Measurements from ENCODE around the gene CUX1.

The CUX1 gene

GRCh38 chr7:102201576-102201975, 384.1 kb downstream of the CUX1 start:
- no peak for ATAC-seq
- TF ChIP-seq CREB5 (CRISPR knock-in tag; IDR thresholded peaks at IDR 0.05; ENCODE audit: low read depth), result no peak

GRCh38 chr7:102202556-102202955, 385.1 kb downstream of the CUX1 start:
- TF ChIP-seq ZFP3 (CRISPR knock-in tag; IDR thresholded peaks at IDR 0.05) (no peak), TOX (CRISPR knock-in tag; IDR thresholded peaks at IDR 0.05; ENCODE audit: borderline replicate concordance) (no peak), SNAI2 (CRISPR knock-in tag; IDR thresholded peaks at IDR 0.05) (no peak), POU6F1 (CRISPR knock-in tag; IDR thresholded peaks at IDR 0.05; ENCODE audit: borderline replicate concordance, low read depth) (no peak), ISL1 (CRISPR knock-in tag; IDR thresholded peaks at IDR 0.05) (no peak), BACH2 (CRISPR knock-in tag; IDR thresholded peaks at IDR 0.05; ENCODE audit: borderline replicate concordance) (no peak), ESRRG (CRISPR knock-in tag; IDR thresholded peaks at IDR 0.05) (no peak), OSR1 (CRISPR knock-in tag; IDR thresholded peaks at IDR 0.05) (no peak), ARNTL (CRISPR knock-in tag; IDR thresholded peaks at IDR 0.05; ENCODE audit: borderline replicate concordance, low read depth) (no peak), ZFP30 (CRISPR knock-in tag; IDR thresholded peaks at IDR 0.05) (no peak), CSDC2 (CRISPR knock-in tag; IDR thresholded peaks at IDR 0.05) (no peak), PATZ1 (CRISPR knock-in tag; IDR thresholded peaks at IDR 0.05; ENCODE audit: borderline replicate concordance) (no peak), CREB5 (CRISPR knock-in tag; IDR thresholded peaks at IDR 0.05; ENCODE audit: low read depth) (no peak), ZNF70 (CRISPR knock-in tag; IDR thresholded peaks at IDR 0.05) (no peak)
- TF ChIP-seq, protein P1, sequence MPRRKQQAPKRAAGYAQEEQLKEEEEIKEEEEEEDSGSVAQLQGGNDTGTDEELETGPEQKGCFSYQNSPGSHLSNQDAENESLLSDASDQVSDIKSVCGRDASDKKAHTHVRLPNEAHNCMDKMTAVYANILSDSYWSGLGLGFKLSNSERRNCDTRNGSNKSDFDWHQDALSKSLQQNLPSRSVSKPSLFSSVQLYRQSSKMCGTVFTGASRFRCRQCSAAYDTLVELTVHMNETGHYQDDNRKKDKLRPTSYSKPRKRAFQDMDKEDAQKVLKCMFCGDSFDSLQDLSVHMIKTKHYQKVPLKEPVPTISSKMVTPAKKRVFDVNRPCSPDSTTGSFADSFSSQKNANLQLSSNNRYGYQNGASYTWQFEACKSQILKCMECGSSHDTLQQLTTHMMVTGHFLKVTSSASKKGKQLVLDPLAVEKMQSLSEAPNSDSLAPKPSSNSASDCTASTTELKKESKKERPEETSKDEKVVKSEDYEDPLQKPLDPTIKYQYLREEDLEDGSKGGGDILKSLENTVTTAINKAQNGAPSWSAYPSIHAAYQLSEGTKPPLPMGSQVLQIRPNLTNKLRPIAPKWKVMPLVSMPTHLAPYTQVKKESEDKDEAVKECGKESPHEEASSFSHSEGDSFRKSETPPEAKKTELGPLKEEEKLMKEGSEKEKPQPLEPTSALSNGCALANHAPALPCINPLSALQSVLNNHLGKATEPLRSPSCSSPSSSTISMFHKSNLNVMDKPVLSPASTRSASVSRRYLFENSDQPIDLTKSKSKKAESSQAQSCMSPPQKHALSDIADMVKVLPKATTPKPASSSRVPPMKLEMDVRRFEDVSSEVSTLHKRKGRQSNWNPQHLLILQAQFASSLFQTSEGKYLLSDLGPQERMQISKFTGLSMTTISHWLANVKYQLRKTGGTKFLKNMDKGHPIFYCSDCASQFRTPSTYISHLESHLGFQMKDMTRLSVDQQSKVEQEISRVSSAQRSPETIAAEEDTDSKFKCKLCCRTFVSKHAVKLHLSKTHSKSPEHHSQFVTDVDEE (CRISPR knock-in tag; IDR thresholded peaks at IDR 0.05), result no peak
- no peak for ATAC-seq

GRCh38 chr7:102203218-102203617, 385.8 kb downstream of the CUX1 start:
- no peak for ATAC-seq
- TF ChIP-seq BACH2 (CRISPR knock-in tag; IDR thresholded peaks at IDR 0.05; ENCODE audit: borderline replicate concordance) (no peak), ARNTL (CRISPR knock-in tag; IDR thresholded peaks at IDR 0.05; ENCODE audit: borderline replicate concordance, low read depth) (no peak), ZNF8 (CRISPR knock-in tag; IDR thresholded peaks at IDR 0.05) (no peak), ESRRG (CRISPR knock-in tag; IDR thresholded peaks at IDR 0.05) (no peak), SNAI2 (CRISPR knock-in tag; IDR thresholded peaks at IDR 0.05) (no peak), PATZ1 (CRISPR knock-in tag; IDR thresholded peaks at IDR 0.05; ENCODE audit: borderline replicate concordance) (no peak), CREB5 (CRISPR knock-in tag; IDR thresholded peaks at IDR 0.05; ENCODE audit: low read depth) (no peak), OSR1 (CRISPR knock-in tag; IDR thresholded peaks at IDR 0.05) (no peak), TOX (CRISPR knock-in tag; IDR thresholded peaks at IDR 0.05; ENCODE audit: borderline replicate concordance) (no peak), ZC3H10 (CRISPR knock-in tag; IDR thresholded peaks at IDR 0.05) (no peak), ZFP30 (CRISPR knock-in tag; IDR thresholded peaks at IDR 0.05) (no peak), PPARA (CRISPR knock-in tag; IDR thresholded peaks at IDR 0.05; ENCODE audit: borderline replicate concordance) (no peak), ZNF70 (CRISPR knock-in tag; IDR thresholded peaks at IDR 0.05) (no peak)
- TF ChIP-seq, protein P1 (CRISPR knock-in tag; IDR thresholded peaks at IDR 0.05), result no peak
- TF ChIP-seq, protein P2, sequence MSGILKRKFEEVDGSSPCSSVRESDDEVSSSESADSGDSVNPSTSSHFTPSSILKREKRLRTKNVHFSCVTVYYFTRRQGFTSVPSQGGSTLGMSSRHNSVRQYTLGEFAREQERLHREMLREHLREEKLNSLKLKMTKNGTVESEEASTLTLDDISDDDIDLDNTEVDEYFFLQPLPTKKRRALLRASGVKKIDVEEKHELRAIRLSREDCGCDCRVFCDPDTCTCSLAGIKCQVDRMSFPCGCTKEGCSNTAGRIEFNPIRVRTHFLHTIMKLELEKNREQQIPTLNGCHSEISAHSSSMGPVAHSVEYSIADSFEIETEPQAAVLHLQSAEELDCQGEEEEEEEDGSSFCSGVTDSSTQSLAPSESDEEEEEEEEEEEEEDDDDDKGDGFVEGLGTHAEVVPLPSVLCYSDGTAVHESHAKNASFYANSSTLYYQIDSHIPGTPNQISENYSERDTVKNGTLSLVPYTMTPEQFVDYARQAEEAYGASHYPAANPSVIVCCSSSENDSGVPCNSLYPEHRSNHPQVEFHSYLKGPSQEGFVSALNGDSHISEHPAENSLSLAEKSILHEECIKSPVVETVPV (CRISPR knock-in tag; IDR thresholded peaks at IDR 0.05), result no peak

All from SK-N-SH treated with all-trans-retinoic acid at 6 μM for 48 hours (cell line).